Mesendoderm (in vitro differentiated cells): ENCODE results near the gene GALNT9.

ENCODE experiments used
- DNase-seq: peaks from one replicate; pipeline ENCODE4 v3.0.0; 2013
- H2AK5ac ChIP-seq: 2 replicates; pipeline ENCODE4 v1.6.1; 2013; ENCODE audit warnings: low read length, inconsistent platforms
- H2BK120ac ChIP-seq: 2 replicates; pipeline ENCODE4 v1.6.1; 2013; ENCODE audit warnings: low read depth, mild to moderate bottlenecking, low read length, moderate library complexity, mixed read lengths
- H2BK15ac ChIP-seq: replicated peaks from 2 replicates; pipeline ENCODE4 v1.6.1; 2013; ENCODE audit warnings: low read depth, mild to moderate bottlenecking, moderate library complexity
- H2BK5ac ChIP-seq: 2 replicates; pipeline ENCODE4 v1.6.1; 2013; ENCODE audit warnings: low read length, inconsistent platforms
- H3K18ac ChIP-seq: 2 replicates; pipeline ENCODE4 v1.6.1; 2013; ENCODE audit warnings: mild to moderate bottlenecking, low read length, mixed read lengths
- H3K23ac ChIP-seq: one replicate; pipeline ENCODE4 v1.6.1; 2013; ENCODE audit warnings: low read length
- H3K27ac ChIP-seq: 2 replicates; pipeline ENCODE4 v1.5.1; 2013; ENCODE audit warnings: low read depth, mild to moderate bottlenecking, inconsistent platforms, low read length, moderate library complexity
- H3K27me3 ChIP-seq: 2 replicates; pipeline ENCODE4 v1.6.1; 2013; ENCODE audit warnings: low read length, control low read depth, mild to moderate bottlenecking, inconsistent platforms; ENCODE audit not compliant: insufficient read depth, poor library complexity
- H3K36me3 ChIP-seq: 2 replicates; pipeline ENCODE4 v1.6.1; 2013; ENCODE audit warnings: low read length, inconsistent platforms; ENCODE audit not compliant: control insufficient read depth, insufficient read depth
- H3K4ac ChIP-seq: one replicate; pipeline ENCODE4 v1.6.1; 2013; ENCODE audit warnings: low read depth, mild to moderate bottlenecking, low read length, moderate library complexity
- H3K4me1 ChIP-seq: 2 replicates; pipeline ENCODE4 v1.6.1; 2013; ENCODE audit warnings: low read depth, low read length, inconsistent platforms; ENCODE audit not compliant: control insufficient read depth
- H3K4me2 ChIP-seq: 2 replicates; pipeline ENCODE4 v1.6.1; 2013; ENCODE audit warnings: low read length
- H3K4me3 ChIP-seq: 2 replicates; pipeline ENCODE4 v1.5.1; 2013; ENCODE audit warnings: mild to moderate bottlenecking, low read length
- H3K56ac ChIP-seq: one replicate; pipeline ENCODE4 v1.6.1; 2013; ENCODE audit warnings: low read length
- H3K79me1 ChIP-seq: 2 replicates; pipeline ENCODE4 v1.6.1; 2013; ENCODE audit warnings: low read length, inconsistent platforms
- H3K79me2 ChIP-seq: 2 replicates; pipeline ENCODE4 v1.6.1; 2013; ENCODE audit warnings: mild to moderate bottlenecking, low read length; ENCODE audit not compliant: control insufficient read depth, insufficient read depth
- H3K9ac ChIP-seq: 2 replicates; pipeline ENCODE4 v1.6.1; 2013; ENCODE audit warnings: low read length, inconsistent platforms
- H4K5ac ChIP-seq: one replicate; pipeline ENCODE4 v1.6.1; 2013; ENCODE audit warnings: low read length
- H4K8ac ChIP-seq: one replicate; pipeline ENCODE4 v1.6.1; 2013; ENCODE audit warnings: low read depth, mild to moderate bottlenecking, control low read depth, low read length, moderate library complexity
- WGBS: extraction: QIAGEN DNeasy Blood & Tissue Kit; methylation state at CpG from one replicate; pipeline ENCODE4 v1.1.7; 2013; ENCODE audit warnings: low lambda C conversion rate, missing lambda C conversion rate; ENCODE audit not compliant: insufficient coverage; ENCODE audit errors: extremely low coverage; 5-methylcytosine and 5-hydroxymethylcytosine counted together

Gene GALNT9

DNA sequence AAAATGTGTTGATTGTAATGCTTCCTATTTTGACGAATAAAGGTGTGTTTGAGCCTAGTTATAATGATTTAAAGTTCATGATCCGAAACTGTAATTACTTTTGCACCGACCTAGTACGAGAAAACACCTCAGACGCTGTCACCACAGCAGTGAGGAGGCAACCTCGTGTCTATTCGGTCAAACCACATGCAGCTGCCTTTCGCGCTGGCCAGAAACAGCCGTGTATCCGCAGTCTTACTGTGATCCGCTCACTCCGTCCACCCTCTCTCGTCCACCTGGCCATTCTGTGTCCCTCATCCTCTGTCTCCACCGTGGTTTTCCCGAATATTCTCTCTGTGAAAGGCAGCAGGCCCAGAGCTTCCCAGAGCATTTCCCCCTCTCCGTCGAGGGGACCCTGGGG is 118.1 kb downstream of the GALNT9 start:
- H3K4me2 ChIP-seq = no peak overlapping the region
- no peak overlapping the region for H2BK15ac ChIP-seq
- no peak overlapping the region for H3K4ac ChIP-seq
- H2BK5ac ChIP-seq = no peak overlapping the region
- H3K56ac ChIP-seq = no peak overlapping the region
- no peak overlapping the region for H2AK5ac ChIP-seq
- H3K4me1 ChIP-seq = no peaks in the 10 kb centered on the region
- H3K79me2 ChIP-seq = no peaks in the 10 kb centered on the region
- no peak overlapping the region for H3K9ac ChIP-seq
- H3K23ac ChIP-seq = no peak overlapping the region
- H3K18ac ChIP-seq = no peak overlapping the region
- no peak overlapping the region for H4K5ac ChIP-seq
- H2BK120ac ChIP-seq = no peak overlapping the region
- no peak overlapping the region for H3K27ac ChIP-seq
- no peaks in the 10 kb centered on the region for H3K79me1 ChIP-seq
- no peaks in the 10 kb centered on the region for H3K27me3 ChIP-seq
- DNase-seq = no peak
- no CpG with 5 or more reads among the region's 18 CpGs for WGBS
- H4K8ac ChIP-seq = no peak overlapping the region
- H3K4me3 ChIP-seq = no peak overlapping the region
- H3K36me3 ChIP-seq = no peaks in the 10 kb centered on the region

DNA sequence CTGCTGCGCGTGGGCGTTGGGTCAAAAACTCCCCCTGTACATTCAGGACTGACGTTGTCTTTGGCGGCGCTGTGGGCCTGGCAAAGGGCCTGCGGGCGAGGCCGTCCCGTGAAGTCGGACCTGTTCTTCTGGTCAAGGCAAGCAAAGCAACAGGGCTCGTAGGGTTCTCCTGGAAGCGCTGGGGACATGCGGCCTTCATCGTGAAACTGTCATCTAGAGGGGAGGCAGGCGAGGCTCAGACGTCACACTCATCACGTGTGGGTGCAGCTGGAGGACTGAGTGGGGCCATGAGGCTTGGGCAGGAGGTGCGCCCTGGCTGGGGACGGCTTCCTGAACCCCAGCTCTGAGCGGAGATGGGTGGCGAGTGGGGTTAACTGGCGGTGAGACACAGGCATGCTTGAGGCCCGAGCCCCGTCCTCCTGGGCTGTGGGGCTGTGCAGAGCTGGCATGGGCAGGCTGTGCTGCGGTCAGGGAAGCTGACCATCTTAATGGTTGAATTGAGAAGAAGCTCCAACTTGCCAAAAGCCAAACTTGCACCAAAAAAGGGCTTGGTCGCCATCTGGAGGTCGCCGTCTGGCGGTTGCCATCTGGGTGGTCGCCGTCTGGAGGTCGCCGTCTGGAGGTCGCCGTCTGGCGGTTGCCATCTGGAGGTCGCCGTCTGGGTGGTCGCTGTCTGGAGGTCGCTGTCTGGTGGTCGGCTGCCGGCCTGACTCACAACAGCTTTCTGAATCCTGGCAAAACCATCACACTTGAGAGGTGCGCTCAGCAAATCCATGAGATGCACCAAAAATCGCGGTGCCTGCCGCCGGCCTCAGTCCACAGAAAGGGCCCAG is 119.0 kb downstream of the GALNT9 start:
- no peaks in the 10 kb centered on the region for H3K79me2 ChIP-seq

DNA sequence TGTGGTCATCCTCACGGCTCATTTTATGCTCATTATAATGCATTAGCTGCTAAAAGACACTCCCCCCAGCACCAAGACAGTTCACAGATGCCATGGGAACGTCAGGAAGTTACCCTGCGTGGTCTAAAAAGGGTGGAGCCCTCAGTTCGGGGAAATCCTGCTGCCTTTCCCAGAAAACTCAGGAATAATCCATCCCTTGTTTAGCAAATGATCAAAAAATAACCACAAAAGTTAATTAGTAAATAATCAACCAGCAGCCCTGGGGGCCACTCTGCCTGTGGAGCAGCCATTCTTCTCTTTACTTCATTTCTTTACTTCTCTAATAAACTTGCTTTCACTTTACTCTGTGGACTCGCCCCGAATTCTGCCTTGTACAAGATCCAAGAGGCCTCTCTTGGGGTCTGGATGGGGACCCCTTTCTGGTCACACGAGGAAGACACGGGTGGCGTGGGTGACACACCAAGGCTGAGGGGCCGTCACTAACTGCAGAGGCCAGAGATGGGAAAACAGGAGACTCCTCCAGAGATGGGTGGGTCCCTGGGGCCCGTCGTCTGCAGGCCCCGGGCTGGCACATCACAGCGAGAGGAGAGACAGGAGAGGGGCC is 119.7 kb downstream of the GALNT9 start:
- Histone ChIP-seq H3K9ac (no peak overlapping the region), H3K79me1 (no peaks in the 10 kb centered on the region), H4K8ac (no peak overlapping the region)

More for the DNA sequence above, 119.0 kb downstream of the GALNT9 start:
- no CpG with 5 or more reads among the region's 48 CpGs for WGBS
- Histone ChIP-seq H2BK5ac (no peak overlapping the region), H3K27me3 (no peaks in the 10 kb centered on the region), H2BK120ac (no peak overlapping the region), H3K56ac (no peak overlapping the region), H3K4me3 (no peak overlapping the region), H3K23ac (no peak overlapping the region), H3K79me1 (no peaks in the 10 kb centered on the region), H3K4ac (no peak overlapping the region), H3K36me3 (no peaks in the 10 kb centered on the region), H2AK5ac (no peak overlapping the region), H4K5ac (no peak overlapping the region), H4K8ac (no peak overlapping the region), H3K27ac (no peak overlapping the region), H3K9ac (no peak overlapping the region), H3K4me1 (no peaks in the 10 kb centered on the region), H3K18ac (no peak overlapping the region), H3K4me2 (no peak overlapping the region), H2BK15ac (no peak overlapping the region)
- no peak for DNase-seq

GRCh38 chr12:132208153-132208823 is 121.1 kb downstream of the GALNT9 start:
- Histone ChIP-seq H2BK15ac (no peak overlapping the region), H3K79me1 (no peaks in the 10 kb centered on the region), H3K4me1 (no peaks in the 10 kb centered on the region), H4K5ac (no peak overlapping the region), H3K27me3 (no peaks in the 10 kb centered on the region), H2BK120ac (no peak overlapping the region), H3K79me2 (no peaks in the 10 kb centered on the region), H3K36me3 (no peaks in the 10 kb centered on the region), H3K9ac (no peak overlapping the region), H3K23ac (no peak overlapping the region), H3K18ac (no peak overlapping the region), H3K27ac (no peak overlapping the region), H2AK5ac (no peak overlapping the region), H3K4me3 (no peak overlapping the region), H2BK5ac (no peak overlapping the region), H3K4ac (no peak overlapping the region), H4K8ac (no peak overlapping the region), H3K4me2 (no peak overlapping the region), H3K56ac (no peak overlapping the region)
- WGBS = no CpG with 5 or more reads among the region's 15 CpGs
- no peak for DNase-seq

More for the DNA sequence above, 119.7 kb downstream of the GALNT9 start:
- H2BK5ac ChIP-seq = no peak overlapping the region
- H3K27me3 ChIP-seq = no peaks in the 10 kb centered on the region
- H3K4ac ChIP-seq = no peak overlapping the region
- no peak overlapping the region for H3K56ac ChIP-seq
- no CpG with 5 or more reads among the region's 14 CpGs for WGBS
- H4K5ac ChIP-seq = no peak overlapping the region
- H3K4me1 ChIP-seq = no peaks in the 10 kb centered on the region
- H3K18ac ChIP-seq = no peak overlapping the region
- no peak overlapping the region for H2AK5ac ChIP-seq
- H2BK15ac ChIP-seq = no peak overlapping the region
- H3K4me3 ChIP-seq = no peak overlapping the region
- no peaks in the 10 kb centered on the region for H3K36me3 ChIP-seq
- no peak overlapping the region for H3K4me2 ChIP-seq
- no peak overlapping the region for H2BK120ac ChIP-seq
- no peak for DNase-seq
- no peak overlapping the region for H3K27ac ChIP-seq
- no peaks in the 10 kb centered on the region for H3K79me2 ChIP-seq
- H3K23ac ChIP-seq = no peak overlapping the region

DNA sequence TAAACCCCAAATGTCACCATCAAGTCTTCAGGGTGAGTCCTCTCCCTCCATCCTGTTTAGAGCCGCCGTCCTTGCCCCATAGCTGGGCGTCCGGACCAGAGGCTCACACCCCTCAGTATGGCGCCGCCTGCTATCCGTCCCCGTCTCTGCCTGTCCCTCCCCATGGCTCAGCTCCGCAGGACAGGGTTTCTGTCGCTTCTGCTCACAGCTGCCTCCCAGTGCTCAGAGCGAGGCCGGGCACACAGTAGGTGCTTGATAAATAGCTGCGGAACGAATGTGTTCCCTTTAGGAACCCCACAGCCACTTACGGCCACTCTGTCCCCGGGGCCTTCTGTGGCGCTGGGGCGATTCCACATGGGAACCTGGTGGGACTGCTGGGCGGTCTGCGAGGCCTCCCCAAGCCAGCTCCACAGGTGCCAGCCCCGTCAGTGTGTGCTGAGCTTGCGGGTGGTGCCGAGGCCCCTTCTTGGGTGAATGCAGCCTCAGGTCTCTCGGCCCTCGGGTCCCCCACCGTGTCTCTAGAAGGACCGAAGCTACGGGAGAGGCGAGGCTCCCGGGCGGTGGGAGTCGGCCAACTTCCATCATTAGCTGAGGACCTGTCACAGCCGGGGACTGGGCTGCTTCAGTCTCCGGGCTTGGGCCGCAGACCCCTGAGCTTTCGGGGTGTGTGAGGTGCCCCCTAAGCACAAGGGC is 122.2 kb downstream of the GALNT9 start:
- Histone ChIP-seq H3K23ac (no peak overlapping the region), H3K36me3 (no peaks in the 10 kb centered on the region), H3K4ac (no peak overlapping the region), H4K8ac (no peak overlapping the region), H3K79me2 (no peaks in the 10 kb centered on the region), H4K5ac (no peak overlapping the region), H3K27me3 (no peaks in the 10 kb centered on the region), H3K4me3 (no peak overlapping the region), H2BK120ac (no peak overlapping the region), H3K18ac (no peak overlapping the region), H2BK5ac (no peak overlapping the region), H3K4me2 (no peak overlapping the region), H3K79me1 (no peaks in the 10 kb centered on the region), H2BK15ac (no peak overlapping the region), H3K4me1 (no peaks in the 10 kb centered on the region), H3K56ac (no peak overlapping the region), H3K9ac (no peak overlapping the region), H2AK5ac (no peak overlapping the region), H3K27ac (no peak overlapping the region)
- no peak for DNase-seq
- no CpG with 5 or more reads among the region's 36 CpGs for WGBS
